ENCODE results near the gene ITPR1. TPM values are rescaled to one million over a fixed set of nuclear protein-coding genes. Genes with fewer than 3 reads are reported as not detected.

Gene ITPR1
- total RNA-seq, 2 experiments from 2014 or later, result 84.4 to 104 TPM

DNA sequence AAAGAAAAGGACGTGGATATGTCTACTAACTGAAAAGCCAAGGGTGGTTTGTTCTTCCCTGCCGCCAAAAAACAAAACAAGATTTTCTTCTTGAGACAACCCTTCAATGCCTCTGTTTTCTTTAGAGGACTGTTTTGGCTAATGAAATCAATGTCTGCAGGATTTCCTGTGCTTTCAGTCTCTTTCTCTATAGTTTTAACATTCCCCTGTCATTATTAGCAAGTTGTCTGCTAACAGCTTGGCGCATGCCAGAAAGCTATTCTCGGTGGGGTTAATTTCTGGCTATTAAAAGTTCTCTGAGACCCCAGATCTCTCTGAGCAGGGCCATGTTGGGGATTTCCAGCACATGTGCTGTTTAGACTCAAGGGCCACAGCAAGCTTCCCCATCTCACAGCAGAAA lies 56.7 kb downstream of the ITPR1 start:
- Histone ChIP-seq H3K9me2 (ENCODE audit: insufficient read depth, low read length) (no peaks in the 10 kb centered on the region), H3K36me3 (ENCODE audit: insufficient read depth, low read length) (no peaks in the 10 kb centered on the region), H3K4me1 (ENCODE audit: insufficient read depth, low read length, poor library complexity, severe bottlenecking) (no peaks in the 10 kb centered on the region), H3K27ac (ENCODE audit: low read depth, low read length, poor library complexity, severe bottlenecking) (no peak overlapping the region), H4K20me1 (ENCODE audit: insufficient read depth, low read length) (no peaks in the 10 kb centered on the region), H3K9me3 (ENCODE audit: low read length) (no peaks in the 10 kb centered on the region), H2AFZ (ENCODE audit: low read length) (no peak overlapping the region), H3K4me2 (ENCODE audit: low read length) (no peak overlapping the region), H3K4me3 (ENCODE audit: low read depth, low read length, poor library complexity, severe bottlenecking) (no peak overlapping the region), H3K79me2 (ENCODE audit: insufficient read depth, low read depth, low read length) (no peaks in the 10 kb centered on the region)
- ChIA-PET POLR2A (no interaction called here), CTCF (ENCODE audit: unreplicated experiment) (no interaction called here)
- no peak for DNase-seq (ENCODE audit: low spot score)
- TF ChIP-seq, protein P1, sequence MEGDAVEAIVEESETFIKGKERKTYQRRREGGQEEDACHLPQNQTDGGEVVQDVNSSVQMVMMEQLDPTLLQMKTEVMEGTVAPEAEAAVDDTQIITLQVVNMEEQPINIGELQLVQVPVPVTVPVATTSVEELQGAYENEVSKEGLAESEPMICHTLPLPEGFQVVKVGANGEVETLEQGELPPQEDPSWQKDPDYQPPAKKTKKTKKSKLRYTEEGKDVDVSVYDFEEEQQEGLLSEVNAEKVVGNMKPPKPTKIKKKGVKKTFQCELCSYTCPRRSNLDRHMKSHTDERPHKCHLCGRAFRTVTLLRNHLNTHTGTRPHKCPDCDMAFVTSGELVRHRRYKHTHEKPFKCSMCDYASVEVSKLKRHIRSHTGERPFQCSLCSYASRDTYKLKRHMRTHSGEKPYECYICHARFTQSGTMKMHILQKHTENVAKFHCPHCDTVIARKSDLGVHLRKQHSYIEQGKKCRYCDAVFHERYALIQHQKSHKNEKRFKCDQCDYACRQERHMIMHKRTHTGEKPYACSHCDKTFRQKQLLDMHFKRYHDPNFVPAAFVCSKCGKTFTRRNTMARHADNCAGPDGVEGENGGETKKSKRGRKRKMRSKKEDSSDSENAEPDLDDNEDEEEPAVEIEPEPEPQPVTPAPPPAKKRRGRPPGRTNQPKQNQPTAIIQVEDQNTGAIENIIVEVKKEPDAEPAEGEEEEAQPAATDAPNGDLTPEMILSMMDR (conservative IDR thresholded peaks at IDR 0.05; ENCODE audit: low read length), result no peak
- no peak for TF ChIP-seq EZH2phosphoT487 (IDR thresholded peaks at IDR 0.05; ENCODE audit: borderline replicate concordance, low read depth, low read length)
- intact Hi-C loops (cut with micrococcal nuclease; ENCODE audit: unreplicated experiment), result no loop called here
- no TSS peak for BruUV-seq (replicated peaks)

DNA sequence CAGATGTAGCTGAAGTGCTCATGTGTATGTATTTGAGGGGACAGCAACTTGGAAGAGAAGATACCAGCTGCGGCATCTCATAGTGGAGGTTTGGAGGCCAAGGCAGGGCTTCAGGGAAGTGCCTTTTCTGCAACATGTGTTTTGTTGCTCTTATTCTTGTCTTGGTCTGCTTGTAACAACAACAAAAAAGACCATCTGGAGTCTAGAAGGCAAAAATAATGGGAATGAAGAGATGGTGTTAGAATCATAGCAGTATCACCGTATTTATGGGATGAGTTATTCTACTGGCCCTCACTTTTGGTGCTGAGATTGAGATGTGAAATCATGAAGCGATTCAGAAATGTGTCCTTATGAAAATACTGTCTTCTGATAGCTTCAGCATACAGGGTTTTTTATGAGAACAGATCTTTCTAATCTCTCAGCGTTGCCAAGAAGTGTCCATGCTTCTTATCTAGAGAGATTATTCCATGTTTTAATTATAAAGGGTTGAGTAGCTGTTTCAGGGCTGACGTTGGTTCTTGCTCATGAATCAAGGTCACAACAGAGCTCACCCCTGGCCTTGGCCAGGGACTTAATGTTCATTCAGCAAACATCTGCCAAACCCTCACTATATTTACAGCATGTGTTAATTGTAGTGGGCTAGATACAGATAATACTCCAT lies 58.0 kb downstream of the ITPR1 start:
- CTCF ChIA-PET (ENCODE audit: unreplicated experiment), result no interaction called here
- no peak overlapping the region for H3K4me3 ChIP-seq (ENCODE audit: low read depth, low read length, poor library complexity, severe bottlenecking)
- BruUV-seq (replicated peaks), result no TSS peak
- TF ChIP-seq EZH2phosphoT487 (IDR thresholded peaks at IDR 0.05; ENCODE audit: borderline replicate concordance, low read depth, low read length), result no peak
- TF ChIP-seq, protein P1 (conservative IDR thresholded peaks at IDR 0.05; ENCODE audit: low read length), result no peak
- no peaks in the 10 kb centered on the region for H3K9me3 ChIP-seq (ENCODE audit: low read length)
- H3K27ac ChIP-seq (ENCODE audit: low read depth, low read length, poor library complexity, severe bottlenecking), result no peak overlapping the region
- no peaks in the 10 kb centered on the region for H3K9me2 ChIP-seq (ENCODE audit: insufficient read depth, low read length)
- no peak for DNase-seq (ENCODE audit: low spot score)
- H3K36me3 ChIP-seq (ENCODE audit: insufficient read depth, low read length), result peaks cover 7% of the 10 kb centered on the region; the same call in 1 of the 2 replicates
- POLR2A ChIA-PET, result interaction anchor here (0.6 to 1.7 kb wide), 6 partner anchors 11 to 1338 kb away, joined by 3 to 4 read pairs (median 3); partner anchors contain the start of gene ITPR1
- no peaks in the 10 kb centered on the region for H3K4me1 ChIP-seq (ENCODE audit: insufficient read depth, low read length, poor library complexity, severe bottlenecking)
- no peak overlapping the region for H3K4me2 ChIP-seq (ENCODE audit: low read length)
- no peak overlapping the region for H2AFZ ChIP-seq (ENCODE audit: low read length)
- no peaks in the 10 kb centered on the region for H3K79me2 ChIP-seq (ENCODE audit: insufficient read depth, low read depth, low read length)
- intact Hi-C loops (cut with micrococcal nuclease; ENCODE audit: unreplicated experiment), result no loop called here
- H4K20me1 ChIP-seq (ENCODE audit: insufficient read depth, low read length), result no peaks in the 10 kb centered on the region

DNA sequence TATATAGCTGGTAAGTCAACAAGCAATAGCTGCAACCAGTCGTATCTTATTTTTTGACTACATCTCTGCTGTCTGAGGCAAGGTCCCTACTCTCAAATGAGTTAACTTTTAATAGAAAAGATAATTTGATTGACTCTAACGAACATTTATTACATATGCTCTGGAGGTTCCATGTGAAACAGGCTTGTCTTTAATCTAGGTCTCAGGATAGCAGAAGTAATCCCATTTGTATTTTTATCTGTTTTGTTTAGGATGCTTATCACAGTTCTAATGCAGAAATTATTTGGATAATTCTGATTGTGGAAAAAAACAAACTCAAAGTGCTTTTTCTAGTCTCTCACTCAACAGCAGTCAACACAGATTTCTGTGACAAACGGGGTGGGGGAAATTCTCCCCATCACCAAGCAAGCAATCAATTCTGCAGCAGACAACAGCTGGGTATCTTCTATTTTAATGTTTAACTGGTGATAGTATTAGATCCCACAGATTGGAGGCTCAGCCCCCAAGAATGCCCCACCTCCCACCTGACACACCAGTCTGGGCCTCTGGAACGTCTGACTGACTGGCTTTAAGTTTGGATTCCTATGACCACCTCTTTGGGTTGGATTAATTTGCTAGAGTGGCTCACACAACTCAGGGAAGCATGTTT lies 58.8 kb downstream of the ITPR1 start:
- POLR2A ChIA-PET, result interaction anchor here (1.0 to 1.7 kb wide), 6 partner anchors 7 to 59 kb away, joined by 3 read pairs; partner anchors contain the start of gene ITPR1
- TF ChIP-seq, protein P1 (conservative IDR thresholded peaks at IDR 0.05; ENCODE audit: low read length), result no peak
- TF ChIP-seq EZH2phosphoT487 (IDR thresholded peaks at IDR 0.05; ENCODE audit: borderline replicate concordance, low read depth, low read length), result no peak
- no peaks in the 10 kb centered on the region for H4K20me1 ChIP-seq (ENCODE audit: insufficient read depth, low read length)
- H3K9me2 ChIP-seq (ENCODE audit: insufficient read depth, low read length), result no peaks in the 10 kb centered on the region
- H3K9me3 ChIP-seq (ENCODE audit: low read length), result 0 out of 2 replicates have a peak, but pooled peaks cover 5% of the 10 kb centered on the region
- H2AFZ ChIP-seq (ENCODE audit: low read length), result no peak overlapping the region
- no peak overlapping the region for H3K4me2 ChIP-seq (ENCODE audit: low read length)
- no peaks in the 10 kb centered on the region for H3K79me2 ChIP-seq (ENCODE audit: insufficient read depth, low read depth, low read length)
- intact Hi-C loops (cut with micrococcal nuclease; ENCODE audit: unreplicated experiment), result no loop called here
- BruUV-seq (replicated peaks), result no TSS peak
- DNase-seq (ENCODE audit: low spot score), result no peak
- H3K4me3 ChIP-seq (ENCODE audit: low read depth, low read length, poor library complexity, severe bottlenecking), result no peak overlapping the region
- no peak overlapping the region for H3K27ac ChIP-seq (ENCODE audit: low read depth, low read length, poor library complexity, severe bottlenecking)
- H3K36me3 ChIP-seq (ENCODE audit: insufficient read depth, low read length), result peaks cover 14% of the 10 kb centered on the region
- H3K4me1 ChIP-seq (ENCODE audit: insufficient read depth, low read length, poor library complexity, severe bottlenecking), result no peaks in the 10 kb centered on the region
- CTCF ChIA-PET (ENCODE audit: unreplicated experiment), result no interaction called here
